Stimulated activated CD4-positive, alpha-beta T cell treated with anti-CD3 and anti-CD28 coated beads, Interleukin-4, amount 100 ng/mL, for 24 hours (primary cell): ENCODE results near the gene ERMAP.

ENCODE experiments used
- DNase-seq: peaks from one replicate; pipeline ENCODE4 v3.0.0-alpha.2; 2020

ERMAP gene

DNA sequence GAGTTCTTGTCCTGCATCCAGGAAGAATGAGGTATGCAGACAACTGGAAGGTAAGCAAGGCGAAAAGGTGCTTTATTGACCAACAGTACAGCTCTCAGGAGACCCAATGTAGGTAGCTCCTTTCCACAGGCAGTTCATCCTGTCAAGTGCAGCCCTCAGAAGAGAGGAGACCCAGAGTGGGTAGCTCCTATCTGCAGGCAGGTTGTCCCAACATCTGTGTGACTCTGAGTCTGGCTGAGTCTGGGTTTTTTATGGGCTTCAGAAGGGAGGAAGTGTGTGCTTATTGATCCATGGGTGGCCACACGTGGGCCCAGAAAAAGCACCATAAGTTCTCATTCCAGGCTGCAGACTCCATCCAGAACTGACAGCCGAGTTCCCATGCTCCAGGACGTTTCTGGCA lies 63.5 kb downstream of the ERMAP start:
- DNase-seq: no peak

- DNase-seq: no peak
Measured at GRCh38 chr1:42886046-42886739, 69.3 kb downstream of the ERMAP start.

DNA sequence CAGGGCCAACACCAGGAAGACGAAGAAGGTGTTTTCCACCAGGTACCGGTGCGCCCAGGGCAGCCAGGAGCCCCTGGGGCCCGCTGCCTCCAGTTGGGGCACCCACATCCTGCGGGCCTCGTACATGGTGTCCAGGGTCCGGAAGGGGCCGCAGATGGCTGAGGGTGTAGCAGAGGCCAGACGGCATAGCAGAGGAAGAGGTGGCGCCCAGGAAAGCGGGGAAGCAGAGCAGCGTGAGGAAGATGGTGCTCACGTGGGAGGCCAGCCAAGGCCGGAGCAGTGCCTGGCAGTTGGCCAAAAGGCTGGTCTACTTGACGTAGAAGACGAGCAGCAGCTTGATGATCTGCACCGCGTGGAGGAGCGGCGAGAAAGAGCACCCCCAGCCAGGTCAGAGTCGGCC lies 69.9 kb downstream of the ERMAP start:
- DNase-seq: no peak

DNA sequence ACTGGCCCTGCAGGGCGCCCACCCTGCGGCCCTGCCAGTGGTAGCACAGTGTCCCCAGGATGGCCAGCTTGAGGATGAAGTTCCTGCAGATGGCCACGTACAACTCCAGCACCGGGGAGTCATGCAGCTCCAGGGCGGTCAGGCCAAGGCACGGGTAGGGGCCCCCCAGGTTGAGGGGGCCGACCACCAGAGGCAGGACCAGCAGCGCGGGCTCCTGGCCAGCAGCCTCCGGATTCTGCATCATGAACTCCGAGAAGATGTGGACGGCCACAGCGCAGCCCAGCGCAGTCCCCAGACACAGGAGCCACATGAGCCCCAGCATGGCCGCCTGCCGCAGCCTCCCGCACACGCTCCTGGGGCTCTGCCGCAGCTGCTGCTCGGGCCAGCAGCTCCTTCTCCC lies 70.4 kb downstream of the ERMAP start:
- no peak for DNase-seq

GRCh38 chr1:42888013-42888633 lies 71.2 kb downstream of the ERMAP start:
- no peak for DNase-seq

- DNase-seq: no peak
Measured at GRCh38 chr1:42889264-42889663, 72.3 kb downstream of the ERMAP start.

- DNase-seq: no peak
Measured at GRCh38 chr1:42891465-42892138, 74.7 kb downstream of the ERMAP start.
